AG04450 (cell line): Measurements from ENCODE around the gene SORT1. TPM values are rescaled to one million over a fixed set of nuclear protein-coding genes. Genes with fewer than 3 reads are reported as not detected.
A peak's percentile ranks its signal among the peaks of the same experiment; 100 is the strongest.
"Not testable (repeated sequence)": the region's sequence is repeated elsewhere in the genome, so short reads cannot be mapped to it uniquely, and the experiment has no call there.

Source experiments
- CTCF ChIA-PET: fragments of 300-600, 350-600 bp; formaldehyde crosslinking; extraction: SDS; loops from one replicate; lab custom pipeline; 2022; ENCODE audit warnings: antibody characterized with exemption, inconsistent platforms; lab: Charles Lee
- POLR2A ChIA-PET: fragments of 350-600 bp; formaldehyde crosslinking; extraction: SDS; loops from one replicate; lab custom pipeline; 2021; ENCODE audit warnings: antibody characterized with exemption, inconsistent platforms; lab: Yijun Ruan, JAX
- DNase-seq: peaks from one replicate; pipeline ENCODE4 v3.0.0-alpha.2; 2011; ENCODE audit warnings: low read depth, low spot score
- H3K27ac ChIP-seq: one replicate; pipeline ENCODE4 v1.5.1; 2012; ENCODE audit warnings: low read depth, low read length, control low read depth
- H3K27me3 ChIP-seq: one replicate; pipeline ENCODE4 v1.6.0; 2012; ENCODE audit warnings: low read length; ENCODE audit not compliant: control insufficient read depth, insufficient read depth
- H3K4me3 ChIP-seq: 2 replicates; pipeline ENCODE4 v1.5.1; 2011; ENCODE audit warnings: mild to moderate bottlenecking, low read depth, low read length, control low read depth
- H3K9me3 ChIP-seq: 2 replicates; pipeline ENCODE4 v1.5.1; 2012; ENCODE audit warnings: low read length; ENCODE audit not compliant: control insufficient read depth, insufficient read depth
- CTCF ChIP-seq: IDR thresholded peaks from 2 replicates; pipeline ENCODE4 v1.5.1; 2011; ENCODE audit warnings: low read depth, low read length, control low read depth, inconsistent platforms
- polyA plus RNA-seq: library from polyadenylated mRNA; depleted of rRNA; stranded (reverse); fragments of >200 nt; gene quantifications from 2 replicates; pipeline ENCODE4 v1.2.3, GENCODE V29; 2011

The SORT1 gene
- polyA plus RNA-seq, 1 experiment = 42.8 TPM

- Histone ChIP-seq H3K27me3 (no peaks in the 10 kb centered on the region), H3K9me3 (no peaks in the 10 kb centered on the region), H3K4me3 (no peak within 1 kb of the TSS), H3K27ac (no peak within 1 kb of the TSS)
- DNase-seq = no peak
- CTCF ChIA-PET = no interaction called here
- POLR2A ChIA-PET = no interaction called here
- TF ChIP-seq CTCF = no peak
Observed at GRCh38 chr1:109306832-109307273, 90.9 kb downstream of the SORT1 start, which contains the start of gene MYBPHL. Gene MYBPHL (minus strand): TSS chr1:109307011. CDS start chr1:109306991, 20 bp downstream.

- POLR2A ChIA-PET, H3K27me3 ChIP-seq, CTCF ChIA-PET, H3K27ac ChIP-seq, DNase-seq, H3K9me3 ChIP-seq, H3K4me3 ChIP-seq: not testable (repeated sequence)
Observed at GRCh38 chr1:109305991-109306390, 91.7 kb downstream of the SORT1 start.

DNA sequence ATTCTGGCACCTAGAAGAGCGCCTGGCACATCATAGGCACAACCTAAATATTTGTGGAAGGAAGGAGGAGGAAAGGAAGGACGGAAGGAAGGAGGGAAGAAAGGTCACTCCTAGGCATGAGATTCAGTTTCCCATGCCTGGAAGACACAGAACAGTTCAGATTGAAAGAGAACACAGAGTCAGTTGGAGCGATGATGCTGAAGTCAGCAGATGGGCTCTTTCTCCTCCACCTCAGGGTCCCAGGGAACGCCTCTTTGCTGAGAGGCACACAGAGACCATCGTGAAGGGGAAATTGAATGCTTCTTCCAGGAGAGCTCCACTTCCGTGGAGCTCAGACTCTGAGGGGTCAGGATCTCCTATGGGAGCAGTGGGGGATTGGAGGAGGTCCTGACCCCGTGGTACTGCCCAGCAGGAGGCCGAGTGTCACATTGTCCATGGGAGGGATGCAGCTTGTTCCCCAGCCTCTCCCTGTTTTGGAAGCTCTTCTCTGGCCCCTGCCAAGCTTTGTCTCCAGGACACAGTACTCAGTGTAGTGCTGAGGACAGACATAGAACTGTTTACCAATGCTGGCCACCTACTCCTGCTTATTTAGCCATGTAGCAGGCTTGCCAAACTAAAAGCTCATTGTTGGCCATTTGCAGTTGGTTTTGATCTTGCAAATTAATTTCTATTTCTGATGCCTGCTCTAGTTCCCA, 93.3 kb downstream of the SORT1 start:
- ChIA-PET CTCF (no interaction called here), POLR2A (interaction anchor here (1.5 kb wide), 1 partner anchor 21 kb away, joined by 5 read pairs; the partner anchor contains the start of gene PSRC1)
- TF ChIP-seq CTCF = no peak
- H3K27me3 ChIP-seq = no peaks in the 10 kb centered on the region
- H3K27ac ChIP-seq = no peak overlapping the region
- no peak for DNase-seq
- no peak overlapping the region for H3K4me3 ChIP-seq
- no peaks in the 10 kb centered on the region for H3K9me3 ChIP-seq

DNA sequence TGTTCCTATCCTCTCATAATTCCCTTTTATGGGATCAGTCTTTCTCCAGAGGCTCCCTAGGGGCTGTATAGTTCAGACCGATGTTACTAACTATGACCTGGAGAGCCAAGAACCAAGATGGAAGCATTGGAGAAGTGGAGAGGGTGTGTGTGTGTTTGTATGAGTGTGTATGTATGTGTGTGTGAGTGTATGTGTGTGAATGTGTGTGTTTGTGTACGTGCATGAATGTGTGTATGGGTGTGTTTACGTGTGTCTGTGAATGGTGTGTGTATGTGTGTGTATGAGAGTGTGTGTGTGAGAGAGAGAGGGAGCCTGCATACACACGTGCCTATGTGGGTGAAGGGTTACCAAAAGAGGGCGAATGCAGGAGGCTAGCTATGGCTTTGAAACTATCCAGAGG, 95.8 kb downstream of the SORT1 start:
- POLR2A ChIA-PET = no interaction called here
- no peaks in the 10 kb centered on the region; the same call in 1 of the 2 replicates for H3K9me3 ChIP-seq
- no peaks in the 10 kb centered on the region for H3K27me3 ChIP-seq
- no peak overlapping the region for H3K4me3 ChIP-seq
- no peak for DNase-seq
- H3K27ac ChIP-seq = no peak overlapping the region
- TF ChIP-seq CTCF = no peak
- CTCF ChIA-PET = interaction anchor here (0.8 kb wide), 1 partner anchor 97 kb away, joined by 3 read pairs; no protein-coding TSS in a partner anchor

- no peak for DNase-seq
- no peak for TF ChIP-seq CTCF
- no peak overlapping the region for H3K4me3 ChIP-seq
- CTCF ChIA-PET = no interaction called here
- POLR2A ChIA-PET = no interaction called here
- no peaks in the 10 kb centered on the region; the same call in 1 of the 2 replicates for H3K9me3 ChIP-seq
- H3K27ac ChIP-seq = peak overlapping the region; percentile 93
- no peaks in the 10 kb centered on the region for H3K27me3 ChIP-seq
Observed at GRCh38 chr1:109300650-109301151, 97.0 kb downstream of the SORT1 start.
